Spleen (tissue), 7 donors: ENCODE data around the gene ZNF740.

Experiments used
- CTCF ChIP-seq, 11 experiments: fragments of 200-600 bp in 7 of 11; fragments of 450-650 bp in 4 of 11; sonication (generic) in 4 of 11; IDR thresholded peaks in 8 of 11; conservative IDR thresholded peaks in 3 of 11; 1 replicate in 7 of 11; 2 replicates in 4 of 11; pipeline versions ENCODE4 v1.4.0 to v1.8.0; 2016 to 2021; ENCODE audit warnings: antibody characterized with exemption in 11 of 11, inconsistent platforms in 4 of 11, mild to moderate bottlenecking in 1 of 11
- POLR2AphosphoS5 ChIP-seq, 3 donors: sonication (generic); formaldehyde crosslinking; IDR thresholded peaks; one replicate each; pipeline ENCODE4 v1.5.1; 2017; ENCODE audit warnings: antibody characterized with exemption in 3 of 3
- donor health status: DM: no; HTN: no; CAD: no; lungs with moderate emphysema.
- donor health status: DM: no; HTN: no; CAD: no.
- donor health status: DM: no; HTN: no; CAD: no.

- no peak for TF ChIP-seq POLR2AphosphoS5 (IDR thresholded peaks at IDR 0.05)
- TF ChIP-seq CTCF (IDR thresholded peaks at IDR 0.05 in 8 of 11, conservative IDR thresholded peaks at IDR 0.05 in 3 of 11): no peak
Observed at GRCh38 chr12:53233671-53234121, 53.2 kb downstream of the ZNF740 start.
